CD4-positive, alpha-beta T cell treated with Interleukin-17A for 1 hour (primary cell): ENCODE data around the gene TOP3A.

Experiments
- DNase-seq: peaks from one replicate; pipeline ENCODE4 v3.0.0-alpha.2; 2020

Gene TOP3A

GRCh38 chr17:18270046-18270931, 44.5 kb downstream of the TOP3A start:
- no peak for DNase-seq

DNA sequence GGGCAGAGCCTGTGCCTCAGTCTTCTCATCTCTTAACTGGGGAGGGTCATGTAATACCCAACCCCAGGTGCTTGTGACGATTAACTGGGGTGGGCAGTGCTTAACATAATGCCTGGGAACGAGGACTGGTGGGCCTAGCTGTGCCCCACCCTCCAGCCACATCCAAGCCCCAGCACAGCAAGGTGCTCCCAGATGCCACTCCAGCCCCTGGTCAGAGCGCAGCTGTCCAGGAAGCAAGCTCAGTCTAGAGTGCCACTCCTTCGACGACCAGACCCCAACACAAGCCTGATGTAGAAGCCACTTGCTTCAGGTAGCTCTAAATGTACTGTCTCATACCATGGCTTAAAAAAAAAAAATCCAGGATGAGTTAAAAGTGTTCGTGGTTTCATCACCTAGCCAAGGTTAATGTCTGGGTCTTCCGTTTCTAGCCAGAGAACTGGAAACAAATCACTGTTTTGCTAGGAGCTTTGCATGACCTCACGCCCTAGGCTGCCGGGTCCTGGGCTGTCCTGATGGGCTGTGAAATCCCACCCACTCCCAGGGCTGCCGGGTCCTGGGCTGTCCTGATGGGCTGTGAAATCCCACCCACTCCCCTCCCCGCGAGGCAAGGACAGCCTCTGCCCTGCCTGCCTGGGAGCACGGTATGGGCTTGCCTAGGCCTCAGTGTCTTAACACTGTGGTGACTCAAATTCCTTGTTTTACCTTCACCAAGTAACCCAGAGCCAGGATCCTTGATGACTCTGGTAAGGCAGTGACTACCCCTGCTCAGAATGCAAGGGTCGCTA, 46.7 kb downstream of the TOP3A start:
- DNase-seq = no peak

DNA sequence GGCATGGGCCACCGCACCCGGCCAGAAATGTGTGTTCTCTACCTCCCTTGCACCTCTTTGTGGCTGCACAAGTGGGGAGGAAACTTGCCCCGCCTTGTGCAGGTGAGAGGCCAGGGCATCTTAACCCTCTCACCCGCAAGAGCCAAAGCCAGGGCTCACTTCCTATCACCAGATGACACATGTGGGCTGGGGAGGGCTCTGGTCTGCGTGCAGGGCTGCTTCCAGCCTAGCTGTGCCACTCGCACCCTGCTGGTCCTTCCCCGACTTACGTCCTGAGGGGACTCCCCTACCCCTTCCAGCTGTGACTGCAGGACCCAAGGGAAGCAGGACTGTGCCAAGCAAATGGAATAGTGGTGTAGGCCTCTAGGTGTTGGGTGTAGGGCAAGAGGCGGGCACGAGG, 47.4 kb downstream of the TOP3A start:
- no peak for DNase-seq

- DNase-seq = no peak
Observed at GRCh38 chr17:18263885-18264682, 50.7 kb downstream of the TOP3A start.

DNA sequence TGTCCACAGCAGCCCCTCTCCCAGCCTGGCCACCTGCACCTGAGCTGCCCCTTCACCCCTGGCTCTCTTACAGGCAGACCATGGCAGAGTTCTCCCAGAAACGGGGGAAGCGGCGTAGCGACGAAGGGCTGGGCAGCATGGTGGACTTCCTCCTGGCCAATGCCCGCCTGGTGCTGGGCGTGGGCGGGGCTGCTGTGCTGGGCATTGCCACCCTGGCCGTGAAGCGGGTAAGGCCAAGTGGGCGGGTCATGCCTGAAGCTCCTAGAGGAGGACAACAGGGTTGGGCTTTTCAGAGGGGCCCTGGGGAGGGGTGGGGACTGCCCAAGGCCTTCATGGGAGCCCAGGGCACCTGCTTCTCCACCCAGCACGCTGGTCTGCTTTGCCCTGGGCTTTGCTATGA, 52.2 kb downstream of the TOP3A start:
- DNase-seq = no peak

DNA sequence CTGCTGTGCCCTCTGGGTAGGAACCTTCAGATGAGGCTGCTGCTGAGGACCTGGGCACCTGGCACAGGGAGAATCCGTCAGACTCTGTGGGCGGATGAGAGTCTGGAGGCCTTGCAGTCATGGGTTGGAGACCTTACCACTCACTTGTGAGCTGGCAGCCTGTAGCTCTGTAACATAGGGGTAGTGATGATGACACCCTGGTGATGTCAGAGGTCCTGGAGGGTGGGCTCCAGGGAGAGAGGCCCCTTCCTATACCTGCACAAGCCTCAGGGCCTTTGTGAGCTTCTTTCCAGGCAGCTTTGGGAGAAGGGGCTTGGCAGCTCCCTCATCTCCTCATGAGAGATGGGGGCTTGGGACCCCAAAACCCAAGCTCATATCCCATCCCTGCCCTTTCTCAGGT, 52.7 kb downstream of the TOP3A start:
- DNase-seq = no peak

- no peak for DNase-seq
Observed at GRCh38 chr17:18261659-18262058, 53.1 kb downstream of the TOP3A start.

DNA sequence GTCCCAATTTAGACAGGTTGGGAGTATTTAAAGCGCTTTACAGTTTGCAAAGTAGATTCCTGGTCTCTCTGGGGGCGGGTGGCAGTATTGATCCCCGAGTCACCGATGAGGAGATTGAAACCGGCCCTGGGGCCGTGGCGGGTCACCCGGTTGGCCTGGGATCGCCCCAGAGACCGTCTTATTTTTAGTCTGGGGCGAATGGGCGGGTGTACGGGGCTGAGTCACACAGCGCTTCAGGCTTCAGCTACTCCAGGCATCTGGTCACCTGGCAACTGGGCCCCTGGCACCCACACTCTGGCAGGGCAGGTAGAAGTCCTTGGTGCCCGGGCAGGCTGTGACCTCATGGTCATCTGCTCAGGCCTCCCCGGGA, 53.7 kb downstream of the TOP3A start:
- no peak for DNase-seq

DNA sequence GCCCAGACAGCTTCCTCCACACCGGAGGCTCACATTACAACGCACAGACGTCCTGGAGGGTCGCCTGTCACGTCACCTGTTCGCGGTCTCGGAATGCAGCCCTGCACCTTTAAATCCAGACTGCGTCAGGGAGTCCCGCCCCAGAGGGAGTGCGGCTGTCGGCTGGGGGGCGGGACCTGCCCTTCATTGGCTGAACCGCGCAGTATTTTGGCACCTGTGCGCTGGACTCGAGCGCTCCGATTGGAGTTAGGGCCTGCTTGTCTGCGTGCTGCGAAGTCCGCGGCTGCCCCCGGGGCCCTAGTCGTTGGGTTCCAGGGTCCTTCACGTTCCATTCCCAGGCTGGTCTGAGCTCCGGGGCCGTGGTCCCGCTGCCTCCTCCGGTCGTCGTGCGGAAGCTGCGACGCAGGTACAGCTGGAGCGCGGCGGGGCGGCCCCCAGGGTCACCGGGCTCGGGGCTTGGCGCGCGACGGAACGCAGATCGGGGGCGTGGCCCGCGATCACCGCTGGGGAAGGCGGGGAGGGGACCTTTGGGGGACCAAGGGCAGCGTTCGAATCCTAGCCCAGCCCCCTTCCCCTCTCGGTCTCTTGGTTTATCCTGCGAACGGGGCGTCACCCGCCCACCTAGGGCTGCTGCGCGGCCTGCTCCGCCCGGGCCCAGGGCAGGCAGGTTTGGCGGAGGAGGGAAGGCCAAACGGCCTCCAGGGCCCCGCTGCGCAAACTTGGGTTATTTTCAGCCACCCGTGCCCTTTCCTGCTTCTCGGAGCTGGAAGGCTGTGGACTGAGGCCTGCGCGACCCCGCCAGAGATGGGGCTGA, 54.3 kb downstream of the TOP3A start, which contains the start of gene MIEF2:
Gene MIEF2 (plus strand): TSS at position 331 of the 814 bp plus-strand sequence. CDS start 2,059 bp downstream, outside the sequence.
- DNase-seq = peak; percentile 94

GRCh38 chr17:18259621-18260331, 55.0 kb downstream of the TOP3A start:
- DNase-seq = no peak

DNA sequence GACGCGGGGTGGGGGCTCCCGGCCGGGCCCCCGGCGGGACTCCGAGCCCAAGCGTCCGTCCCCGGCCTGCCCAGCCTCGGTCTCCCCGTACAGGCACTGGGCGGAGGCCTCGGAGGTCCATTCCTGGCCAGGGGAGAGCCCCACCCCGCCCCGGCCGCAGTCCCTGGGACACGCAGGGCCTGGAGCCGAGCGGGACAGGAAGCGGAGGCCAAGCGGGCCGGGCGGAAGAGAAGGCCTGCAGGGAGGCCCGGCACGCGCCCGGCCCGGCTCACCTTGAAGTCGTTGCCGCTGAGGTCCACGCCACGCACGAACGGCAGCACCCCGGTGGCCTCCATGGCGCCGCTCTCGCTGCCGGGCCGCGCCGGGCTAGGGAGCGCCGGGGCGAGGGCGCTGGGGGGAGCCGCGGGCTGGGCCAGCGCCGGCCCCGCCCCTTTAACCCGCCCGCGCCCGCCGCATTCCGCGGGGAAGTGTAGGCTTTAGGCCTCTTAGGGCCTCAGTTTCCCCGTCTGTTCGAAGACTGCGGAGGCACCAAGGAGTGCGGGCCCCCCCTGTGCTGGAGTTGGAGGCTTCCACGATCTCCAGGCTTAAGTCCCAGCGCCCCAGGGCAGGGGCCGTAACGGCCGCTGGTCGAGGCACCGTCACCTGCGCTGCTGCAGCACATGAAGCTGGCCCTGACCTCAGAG, 56.3 kb downstream of the TOP3A start, which contains the start of gene FLII:
Gene FLII (minus strand): TSS at position 383 of the 683 bp plus-strand sequence. CDS start 48 bp downstream, at position 335.
- DNase-seq = peak; percentile 53

DNA sequence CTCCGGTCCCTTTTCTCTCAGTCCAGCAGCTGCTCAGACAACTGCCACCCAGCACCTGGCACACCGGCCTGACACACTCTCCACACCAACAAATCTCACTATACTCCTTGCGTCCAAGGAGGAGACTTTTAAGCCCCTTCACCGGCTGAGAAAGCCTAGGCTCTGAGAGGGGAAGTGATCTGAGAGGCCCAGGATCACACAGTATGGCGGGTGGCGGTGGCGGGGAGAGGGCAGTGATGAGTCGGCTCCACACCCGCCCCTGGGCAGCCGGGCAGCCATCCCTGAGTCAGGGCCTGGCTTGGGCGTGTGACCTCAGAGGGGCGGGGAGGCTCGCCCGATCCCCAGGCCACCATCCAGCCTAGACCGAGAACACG, 56.8 kb downstream of the TOP3A start:
- DNase-seq = peak; percentile 46

DNA sequence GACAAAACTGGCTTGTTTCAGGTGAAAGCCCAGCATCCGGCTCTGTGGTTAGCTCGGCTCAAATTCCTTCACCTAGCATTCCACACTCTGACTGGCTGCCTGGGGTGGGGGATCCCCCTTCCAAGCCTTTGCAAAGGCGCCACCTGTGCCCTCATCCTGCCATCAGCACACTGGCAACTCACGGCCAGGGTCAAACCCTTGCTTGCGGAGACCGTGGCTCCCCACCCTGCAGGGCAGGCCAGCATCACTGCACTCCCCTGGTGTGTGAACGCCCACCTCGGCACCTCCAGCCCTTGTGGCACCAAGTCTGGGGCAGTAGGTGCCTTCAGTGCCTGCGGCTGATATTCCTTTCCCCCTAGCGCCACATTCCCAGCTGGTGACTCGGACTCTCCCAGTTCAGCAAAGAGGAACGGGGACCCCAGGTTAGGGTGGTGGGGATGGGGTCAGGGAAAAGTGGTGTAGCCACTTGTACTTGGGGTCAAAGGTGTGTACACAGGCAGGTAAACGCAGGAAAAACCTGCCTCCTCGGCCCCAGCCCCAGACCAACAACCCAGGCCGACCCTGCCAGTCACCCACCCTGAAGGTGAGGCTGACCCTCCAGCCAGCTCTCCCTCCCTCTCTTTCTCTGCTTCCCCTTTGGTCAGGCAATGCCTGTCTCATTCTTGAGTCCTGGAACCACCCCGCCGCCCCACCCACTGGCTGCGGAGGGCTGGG, 57.4 kb downstream of the TOP3A start:
- peak; percentile 23 for DNase-seq

DNA sequence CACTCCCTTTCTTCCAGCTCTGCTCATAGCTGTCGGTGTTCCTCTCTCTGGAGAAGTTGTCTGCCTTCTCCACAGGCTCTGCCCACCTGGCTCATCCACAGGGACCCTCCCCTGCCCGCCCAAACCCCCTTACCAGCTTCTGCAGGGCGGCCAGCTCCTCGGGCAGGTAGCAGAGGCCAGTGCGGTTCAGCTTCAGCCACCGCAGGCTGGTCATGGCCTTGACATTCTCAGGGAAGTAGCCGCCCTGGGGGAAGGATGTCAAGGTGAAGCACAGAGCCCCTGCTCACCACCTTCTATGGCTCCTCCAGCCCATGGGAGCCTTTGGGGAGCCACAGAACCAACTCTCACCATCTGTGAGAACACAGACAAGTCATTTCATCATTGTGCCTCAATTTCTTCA, 58.0 kb downstream of the TOP3A start:
- no peak for DNase-seq

GRCh38 chr17:18256351-18256750, 58.4 kb downstream of the TOP3A start:
- DNase-seq = no peak

DNA sequence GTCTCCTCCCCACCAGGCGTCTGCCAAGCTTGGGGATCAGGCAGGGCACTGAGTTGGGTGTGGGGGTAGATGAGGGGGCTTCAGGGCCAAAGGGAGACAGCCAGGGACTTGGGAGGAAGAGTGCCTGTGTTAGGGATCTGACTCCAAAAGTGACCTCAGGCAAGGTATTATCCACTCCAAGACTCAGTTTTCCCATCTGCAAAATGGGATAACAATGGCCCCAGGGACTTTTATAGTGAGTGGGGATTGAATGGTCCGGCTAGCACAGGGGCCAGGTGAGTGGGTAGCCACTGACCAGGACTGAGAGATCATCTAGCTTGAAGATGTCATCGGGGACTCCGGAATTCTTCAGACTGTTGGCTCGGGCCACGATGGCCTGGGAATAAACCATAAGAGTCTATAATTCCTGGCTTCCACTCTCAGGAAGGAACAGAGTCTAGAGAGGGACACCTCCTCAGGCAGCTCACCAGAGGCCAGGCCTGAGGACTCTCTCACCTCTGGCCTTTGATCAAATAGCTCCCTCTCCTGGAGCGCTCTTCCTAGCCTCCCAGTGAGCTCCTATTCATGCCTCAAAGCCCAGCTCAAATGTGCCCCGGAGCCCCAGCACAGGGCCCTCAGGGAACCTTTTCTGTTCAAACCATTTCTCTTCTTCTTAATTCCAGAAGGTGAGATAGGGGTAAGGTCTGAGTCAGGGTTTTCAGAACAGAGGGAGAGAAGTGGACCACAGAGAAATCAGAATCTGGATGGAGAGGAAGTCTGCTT, 59.7 kb downstream of the TOP3A start:
- no peak for DNase-seq

GRCh38 chr17:18253947-18254821, 60.6 kb downstream of the TOP3A start:
- DNase-seq = no peak

DNA sequence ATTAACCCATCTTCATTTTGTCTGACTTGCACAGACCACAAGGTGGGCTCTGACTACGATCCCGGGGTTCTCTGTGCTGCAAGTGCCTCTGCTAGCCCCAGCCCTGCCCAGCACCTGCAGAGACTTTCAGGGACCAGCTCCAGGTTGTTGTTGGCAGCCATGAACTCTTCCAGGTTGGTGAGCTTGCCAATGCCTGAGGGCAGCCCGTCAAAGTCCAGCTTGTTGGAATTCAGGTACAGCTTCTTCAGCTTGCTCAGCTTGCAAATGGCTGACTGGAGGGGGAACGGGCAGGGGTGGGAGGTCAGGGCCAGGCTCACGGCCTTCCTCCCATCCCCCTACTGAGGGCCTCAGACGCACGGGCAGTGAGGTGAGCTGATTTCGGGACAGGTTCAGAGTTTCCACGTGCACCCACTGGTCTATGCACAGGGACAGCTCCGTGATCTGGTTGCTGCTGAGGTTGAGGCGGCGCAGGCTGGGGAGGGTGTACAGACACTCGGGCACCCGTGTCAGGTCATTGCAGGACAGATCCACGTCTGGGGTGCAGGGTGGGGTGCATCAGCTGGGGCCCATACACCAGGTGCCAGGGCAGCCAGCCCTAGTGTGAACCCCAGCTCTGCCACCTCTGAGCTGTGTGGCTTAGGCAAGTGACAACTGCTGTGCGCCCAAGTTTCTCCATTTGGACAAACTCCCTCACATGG, 61.5 kb downstream of the TOP3A start:
- no peak for DNase-seq
